Activated CD8-positive, alpha-beta memory T cell treated with anti-CD3 and anti-CD28 coated beads, Interleukin-2, amount 50 U/mL, for 1 hour (primary cell): ENCODE data around the gene ANKRD35.
"Not testable (repeated sequence)": the region's sequence is repeated elsewhere in the genome, so short reads cannot be mapped to it uniquely, and the experiment has no call there.

Experiments used
- DNase-seq: peaks from one replicate; pipeline ENCODE4 v3.0.0-alpha.2; 2020; ENCODE audit errors: extremely low read depth

Gene ANKRD35

GRCh38 chr1:145857170-145857569, 28.5 kb downstream of the ANKRD35 start:
- DNase-seq = no peak

GRCh38 chr1:145855426-145855948, 30.2 kb downstream of the ANKRD35 start:
- no peak for DNase-seq

- DNase-seq = no peak
Observed at GRCh38 chr1:145849356-145850160, 36.1 kb downstream of the ANKRD35 start.

GRCh38 chr1:145847827-145848226, 37.8 kb downstream of the ANKRD35 start:
- DNase-seq = no peak

- no peak for DNase-seq
Observed at GRCh38 chr1:145846201-145846612, 39.5 kb downstream of the ANKRD35 start.

GRCh38 chr1:145845514-145846161, 40.0 kb downstream of the ANKRD35 start, which contains the start of gene NUDT17:
Gene NUDT17 (plus strand): TSS chr1:145845630. CDS start chr1:145845641, 11 bp downstream.
- DNase-seq = peak; percentile 41

GRCh38 chr1:145845144-145845513, 40.5 kb downstream of the ANKRD35 start:
- DNase-seq = no peak

- no peak for DNase-seq
Observed at GRCh38 chr1:145843031-145843430, 42.6 kb downstream of the ANKRD35 start.

- DNase-seq = no peak
Observed at GRCh38 chr1:145837656-145838055, 48.0 kb downstream of the ANKRD35 start.

- not testable (repeated sequence) for DNase-seq
Observed at GRCh38 chr1:145830810-145831209, 54.9 kb downstream of the ANKRD35 start.

- no peak for DNase-seq
Observed at GRCh38 chr1:145828367-145829026, 57.2 kb downstream of the ANKRD35 start.

GRCh38 chr1:145827966-145828365, 57.7 kb downstream of the ANKRD35 start:
- no peak for DNase-seq

- DNase-seq = no peak
Observed at GRCh38 chr1:145826030-145826429, 59.6 kb downstream of the ANKRD35 start.

- no peak for DNase-seq
Observed at GRCh38 chr1:145824499-145824842, 61.2 kb downstream of the ANKRD35 start.

- peak; percentile 73 for DNase-seq
Observed at GRCh38 chr1:145823565-145824498, 61.8 kb downstream of the ANKRD35 start, which contains the start of the genes POLR3C and RNF115. Gene POLR3C (plus strand): TSS chr1:145824200. CDS start chr1:145825777, 1,577 bp downstream. Gene RNF115 (minus strand): TSS chr1:145824095. CDS start chr1:145823873, 222 bp downstream.

GRCh38 chr1:145822779-145823331, 62.8 kb downstream of the ANKRD35 start:
- DNase-seq = not testable (repeated sequence)

GRCh38 chr1:145818095-145818494, 67.6 kb downstream of the ANKRD35 start:
- DNase-seq = not testable (repeated sequence)
